Prostate gland (tissue), 2 donors: ENCODE results near the gene SUMO2.

Experiments
- POLR2A ChIP-seq: fragments of 450-650 bp; IDR thresholded peaks from one replicate; pipeline ENCODE4 v1.6.1; 2016; ENCODE audit warnings: antibody characterized with exemption, mild to moderate bottlenecking
- POLR2AphosphoS5 ChIP-seq: sonication (generic); formaldehyde crosslinking; IDR thresholded peaks from one replicate; pipeline ENCODE4 v1.6.1; 2017; ENCODE audit warnings: antibody characterized with exemption
- TF ChIP-seq, protein P1 (sequence below), 4 experiments: fragments of 200-600 bp in 2 of 4; fragments of 450-650 bp in 2 of 4; sonication (generic) in 2 of 4; IDR thresholded peaks; 1 replicate in 3 of 4; 2 replicates in 1 of 4; pipeline ENCODE4 v1.5.1; 2016 to 2019; ENCODE audit warnings: antibody characterized with exemption in 4 of 4, mild to moderate bottlenecking in 2 of 4, moderate library complexity in 2 of 4

DNA sequence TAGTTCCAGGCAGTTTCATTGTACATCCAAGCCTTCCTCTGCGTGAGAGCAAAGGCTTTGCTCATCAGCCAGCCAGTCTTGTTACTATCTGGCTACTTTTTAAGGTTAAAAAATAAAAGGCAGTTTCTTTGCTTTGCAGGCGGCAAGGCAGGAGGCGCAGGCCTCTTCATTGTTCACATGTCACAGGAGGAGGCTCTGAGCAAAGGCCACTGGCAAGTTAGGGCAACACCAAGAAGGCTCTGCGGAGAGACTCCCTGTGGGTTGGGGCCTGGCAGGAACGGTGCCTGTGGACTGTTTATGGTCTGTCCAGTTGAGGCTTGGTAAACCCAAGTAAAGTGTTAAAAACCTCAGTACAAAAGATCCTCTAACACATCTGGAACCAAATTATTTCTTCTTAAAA lies 47.3 kb downstream of the SUMO2 start:
- TF ChIP-seq, protein P1, sequence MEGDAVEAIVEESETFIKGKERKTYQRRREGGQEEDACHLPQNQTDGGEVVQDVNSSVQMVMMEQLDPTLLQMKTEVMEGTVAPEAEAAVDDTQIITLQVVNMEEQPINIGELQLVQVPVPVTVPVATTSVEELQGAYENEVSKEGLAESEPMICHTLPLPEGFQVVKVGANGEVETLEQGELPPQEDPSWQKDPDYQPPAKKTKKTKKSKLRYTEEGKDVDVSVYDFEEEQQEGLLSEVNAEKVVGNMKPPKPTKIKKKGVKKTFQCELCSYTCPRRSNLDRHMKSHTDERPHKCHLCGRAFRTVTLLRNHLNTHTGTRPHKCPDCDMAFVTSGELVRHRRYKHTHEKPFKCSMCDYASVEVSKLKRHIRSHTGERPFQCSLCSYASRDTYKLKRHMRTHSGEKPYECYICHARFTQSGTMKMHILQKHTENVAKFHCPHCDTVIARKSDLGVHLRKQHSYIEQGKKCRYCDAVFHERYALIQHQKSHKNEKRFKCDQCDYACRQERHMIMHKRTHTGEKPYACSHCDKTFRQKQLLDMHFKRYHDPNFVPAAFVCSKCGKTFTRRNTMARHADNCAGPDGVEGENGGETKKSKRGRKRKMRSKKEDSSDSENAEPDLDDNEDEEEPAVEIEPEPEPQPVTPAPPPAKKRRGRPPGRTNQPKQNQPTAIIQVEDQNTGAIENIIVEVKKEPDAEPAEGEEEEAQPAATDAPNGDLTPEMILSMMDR (IDR thresholded peaks at IDR 0.05), result no peak
- TF ChIP-seq POLR2AphosphoS5 (no peak), POLR2A (no peak)
